SK-N-MC (cell line): ENCODE results near the gene CDYL.

Source experiments
- DNase-seq: peaks from one replicate; pipeline ENCODE4 v3.0.0-alpha.2; 2011; ENCODE audit warnings: low read depth, low spot score
- H3K27ac ChIP-seq: fragments of 200-600 bp; sonication (generic); 2 replicates; pipeline ENCODE4 v1.5.1; 2016; ENCODE audit warnings: mixed run types
- H3K36me3 ChIP-seq: fragments of 200-600 bp; sonication (generic); 2 replicates; pipeline ENCODE4 v1.6.1; 2017; ENCODE audit warnings: antibody characterized with exemption, low read length, mixed read lengths; ENCODE audit not compliant: insufficient read depth
- H3K4me3 ChIP-seq: fragments of 200-600 bp; sonication (generic); 2 replicates; pipeline ENCODE4 v1.5.1; 2016
- H3K9ac ChIP-seq: fragments of 200-600 bp; sonication (generic); 2 replicates; pipeline ENCODE4 v1.8.0; 2017; ENCODE audit warnings: mixed run types, mixed read lengths; ENCODE audit not compliant: insufficient read length
- H3K9me3 ChIP-seq: fragments of 200-600 bp; sonication (generic); 2 replicates; pipeline ENCODE4 v1.6.1; 2017; ENCODE audit warnings: low read depth, mild to moderate bottlenecking, antibody characterized with exemption, low read length, moderate library complexity, mixed read lengths
- EZH2 ChIP-seq: fragments of 200-600 bp; sonication (generic); IDR thresholded peaks from one replicate; pipeline ENCODE4 v1.6.1; 2017; ENCODE audit warnings: antibody characterized with exemption
- FOXP2 ChIP-seq: optimal IDR thresholded peaks from 2 replicates; pipeline ENCODE3; 2011; ENCODE audit warnings: mild to moderate bottlenecking, moderate library complexity; ENCODE audit not compliant: insufficient read depth; ENCODE audit errors: extremely low read length, control extremely low read depth
- POLR2AphosphoS5 ChIP-seq: IDR thresholded peaks from 2 replicates; pipeline ENCODE4 v1.6.1; 2012; ENCODE audit warnings: mild to moderate bottlenecking, low read depth, low read length, borderline replicate concordance

Gene CDYL

DNA sequence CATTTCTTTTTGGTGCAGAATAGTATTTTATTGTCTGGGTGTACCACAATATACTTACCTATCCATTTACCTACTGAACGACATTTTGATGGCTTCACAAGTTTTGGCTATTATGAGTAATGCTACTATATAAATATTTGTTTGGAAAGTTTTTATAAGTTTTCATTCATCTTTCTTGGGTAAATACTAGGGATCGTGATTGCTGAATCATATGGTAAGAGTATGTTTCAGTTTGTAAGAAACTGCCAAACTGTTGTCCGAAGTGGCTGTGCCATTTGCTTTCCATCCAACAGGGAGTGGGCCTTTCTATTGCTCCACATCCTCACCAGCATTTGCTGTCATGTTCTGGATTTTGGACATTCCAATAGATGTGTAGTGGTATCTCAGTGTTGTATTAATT, 104.2 kb downstream of the CDYL start:
- Histone ChIP-seq H3K36me3 (no peaks in the 10 kb centered on the region), H3K9me3 (no peaks in the 10 kb centered on the region; the same call in 1 of the 2 replicates), H3K27ac (no peak overlapping the region), H3K9ac (no peak overlapping the region), H3K4me3 (no peak overlapping the region)
- TF ChIP-seq FOXP2 (no peak), POLR2AphosphoS5 (no peak), EZH2 (no peak)
- no peak for DNase-seq

DNA sequence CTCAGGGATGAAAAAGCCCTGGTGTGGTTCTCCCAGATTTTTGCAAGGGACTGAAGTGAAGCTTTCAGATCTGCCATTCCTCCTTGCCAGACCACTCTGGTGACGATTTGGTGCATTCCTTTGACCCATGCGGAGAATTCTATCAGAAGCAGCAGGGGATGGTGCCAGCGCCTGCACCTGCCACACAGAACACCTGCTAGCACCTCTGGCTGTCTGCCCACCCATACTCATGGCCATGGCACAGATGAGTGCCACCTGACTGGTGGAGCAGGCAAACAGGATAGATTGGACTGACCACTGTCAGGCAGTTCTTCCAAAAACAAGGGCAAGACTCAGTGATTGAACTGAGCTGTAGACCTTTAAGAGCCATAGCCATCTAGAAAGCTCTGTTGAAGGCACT, 107.1 kb downstream of the CDYL start:
- no peak for DNase-seq
- no peak overlapping the region for H3K27ac ChIP-seq
- no peaks in the 10 kb centered on the region; the same call in 1 of the 2 replicates for H3K9me3 ChIP-seq
- no peak overlapping the region for H3K4me3 ChIP-seq
- no peak for TF ChIP-seq EZH2
- no peak for TF ChIP-seq FOXP2
- TF ChIP-seq POLR2AphosphoS5, result no peak
- no peak overlapping the region for H3K9ac ChIP-seq
- no peaks in the 10 kb centered on the region for H3K36me3 ChIP-seq

DNA sequence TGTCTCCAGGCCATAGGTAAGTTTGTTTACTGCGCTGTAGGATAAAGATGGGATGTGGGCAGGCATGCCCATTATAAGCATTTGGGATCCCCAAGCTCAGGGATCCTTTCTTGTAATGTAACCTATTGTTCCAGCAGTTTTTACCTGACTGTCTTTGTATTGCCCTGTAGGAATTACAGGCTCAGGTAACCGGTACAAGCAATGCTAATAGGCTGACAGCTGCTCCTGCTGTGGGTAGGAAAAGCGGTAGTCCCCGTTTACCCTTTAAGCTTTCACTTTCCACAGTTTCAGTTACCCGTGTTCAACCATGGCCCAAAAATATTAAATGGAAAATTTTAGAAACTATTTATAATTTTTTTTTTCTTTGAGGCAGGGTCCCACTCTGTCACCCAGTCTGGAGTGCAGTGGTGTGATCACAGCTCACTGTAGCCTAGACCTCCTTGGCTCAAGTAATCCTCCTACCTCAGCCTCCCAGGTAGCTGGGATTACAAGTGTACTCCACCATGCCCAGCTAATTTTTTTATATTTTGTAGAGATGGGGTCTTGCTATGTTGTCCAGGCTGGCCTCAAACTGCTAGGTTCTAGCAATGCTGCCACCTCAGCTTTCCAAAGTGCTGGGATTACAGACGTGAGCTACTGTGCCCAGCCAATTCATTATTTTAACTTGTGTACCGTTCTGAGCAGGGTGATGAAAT, 108.6 kb downstream of the CDYL start:
- H3K9ac ChIP-seq, result no peak overlapping the region
- H3K4me3 ChIP-seq, result no peak overlapping the region
- no peaks in the 10 kb centered on the region for H3K36me3 ChIP-seq
- DNase-seq, result no peak
- H3K27ac ChIP-seq, result no peak overlapping the region
- TF ChIP-seq FOXP2 (no peak), POLR2AphosphoS5 (no peak), EZH2 (no peak)
- no peaks in the 10 kb centered on the region; the same call in 1 of the 2 replicates for H3K9me3 ChIP-seq

DNA sequence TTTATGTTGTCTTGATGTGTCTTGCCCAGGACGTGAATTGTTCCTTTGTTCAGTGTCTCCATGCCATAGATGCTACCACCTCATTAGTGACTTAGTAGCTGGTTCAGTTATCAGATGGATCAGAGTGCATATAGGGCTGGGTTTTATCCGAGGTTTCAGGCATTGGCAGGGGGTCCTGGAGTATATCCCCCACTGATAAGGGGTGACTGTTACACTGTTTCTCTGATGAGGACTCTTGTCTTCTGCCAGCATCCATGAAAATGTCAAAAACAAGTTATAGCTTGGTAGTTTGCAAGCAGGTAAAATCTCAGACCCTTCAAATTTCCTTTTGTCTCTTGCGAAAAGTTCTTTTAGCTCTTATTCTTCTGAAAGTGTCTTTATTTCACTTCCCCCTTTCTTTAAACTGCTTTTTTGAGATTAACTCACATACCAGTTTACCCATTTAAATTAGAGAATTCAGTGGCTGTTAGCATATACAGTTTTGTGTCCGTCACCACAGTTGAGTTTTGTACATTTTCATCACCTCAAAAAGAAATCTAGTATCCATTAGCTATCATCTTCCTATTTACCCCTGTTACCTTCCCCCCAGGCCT, 109.2 kb downstream of the CDYL start:
- Histone ChIP-seq H3K4me3 (no peak overlapping the region), H3K9ac (no peak overlapping the region)

DNA sequence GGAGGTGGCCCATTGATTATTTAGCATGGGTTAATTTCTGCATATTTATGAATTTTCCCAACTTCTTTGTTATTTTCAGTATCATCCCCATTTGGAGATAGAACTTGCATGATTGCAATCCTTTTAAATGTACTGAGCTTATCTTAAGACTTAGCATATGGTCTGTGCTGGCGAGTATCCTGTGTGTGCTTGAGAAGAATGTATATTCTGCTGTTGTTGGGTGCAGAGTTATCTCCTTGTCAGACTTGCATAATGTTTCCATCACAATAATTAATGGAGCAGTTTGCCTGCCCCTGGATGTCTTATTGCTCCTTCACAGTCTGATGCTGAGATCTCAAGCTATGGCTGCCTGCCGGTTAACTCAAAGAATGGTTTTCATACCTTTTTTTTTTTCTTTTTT, 112.6 kb downstream of the CDYL start:
- TF ChIP-seq FOXP2, result no peak
- no peak for TF ChIP-seq EZH2
- TF ChIP-seq POLR2AphosphoS5, result no peak
- no peak overlapping the region for H3K27ac ChIP-seq
- no peak for DNase-seq
- no peaks in the 10 kb centered on the region; the same call in 1 of the 2 replicates for H3K9me3 ChIP-seq
- H3K36me3 ChIP-seq, result no peaks in the 10 kb centered on the region; the same call in 1 of the 2 replicates
- no peak overlapping the region for H3K4me3 ChIP-seq
- H3K9ac ChIP-seq, result no peak overlapping the region

More for the DNA sequence above, 109.2 kb downstream of the CDYL start:
- no peak for TF ChIP-seq POLR2AphosphoS5
- no peak for DNase-seq
- H3K27ac ChIP-seq, result no peak overlapping the region
- H3K36me3 ChIP-seq, result no peaks in the 10 kb centered on the region
- no peaks in the 10 kb centered on the region; the same call in 1 of the 2 replicates for H3K9me3 ChIP-seq

DNA sequence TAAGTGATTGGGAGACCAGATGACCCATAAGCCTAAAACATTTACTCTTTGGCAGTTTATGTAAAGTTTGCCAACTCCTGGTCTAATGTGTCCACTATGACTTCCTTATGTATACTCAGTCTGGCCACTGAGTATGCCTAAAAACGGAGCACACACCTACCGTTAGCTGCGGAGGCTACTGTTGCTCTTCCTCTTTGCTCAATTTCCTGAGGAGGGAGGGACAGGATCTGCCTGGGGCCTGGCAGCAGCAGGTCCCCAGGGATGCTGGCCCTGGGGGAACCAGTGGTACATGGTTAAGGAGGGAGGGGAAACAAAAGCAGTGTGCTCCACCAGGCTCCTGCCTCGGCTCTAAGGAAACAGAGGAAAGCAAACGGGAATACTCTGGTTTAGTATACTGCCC, 113.5 kb downstream of the CDYL start:
- Histone ChIP-seq H3K9ac (no peak overlapping the region), H3K4me3 (no peak overlapping the region), H3K27ac (no peak overlapping the region), H3K36me3 (no peaks in the 10 kb centered on the region; the same call in 1 of the 2 replicates), H3K9me3 (no peaks in the 10 kb centered on the region; the same call in 1 of the 2 replicates)
- no peak for DNase-seq
- TF ChIP-seq EZH2, result no peak
- no peak for TF ChIP-seq FOXP2
- TF ChIP-seq POLR2AphosphoS5, result no peak

DNA sequence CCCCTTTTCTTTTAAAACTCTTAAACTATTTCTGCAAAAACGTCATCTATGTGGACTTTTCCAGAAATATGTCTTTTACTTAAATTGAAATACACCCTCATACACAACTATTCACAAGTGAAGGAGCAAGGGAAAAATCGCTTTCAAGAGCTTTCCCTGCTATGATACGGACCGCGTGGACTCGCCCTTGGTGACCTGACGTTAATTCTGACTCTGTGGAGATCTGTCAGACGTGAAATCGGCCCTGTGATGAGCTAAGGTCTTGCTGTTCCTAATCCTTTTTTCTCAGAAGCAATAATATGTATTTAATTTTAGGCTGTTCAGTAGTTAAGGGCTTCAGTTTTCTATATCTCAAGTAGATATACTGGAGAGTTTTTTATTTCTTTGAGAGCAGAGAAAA, 114.0 kb downstream of the CDYL start:
- Histone ChIP-seq H3K27ac (no peak overlapping the region), H3K4me3 (no peak overlapping the region), H3K9me3 (no peaks in the 10 kb centered on the region; the same call in 1 of the 2 replicates), H3K36me3 (no peaks in the 10 kb centered on the region; the same call in 1 of the 2 replicates), H3K9ac (no peak overlapping the region)
- DNase-seq, result no peak
- TF ChIP-seq FOXP2 (no peak), POLR2AphosphoS5 (no peak), EZH2 (no peak)

DNA sequence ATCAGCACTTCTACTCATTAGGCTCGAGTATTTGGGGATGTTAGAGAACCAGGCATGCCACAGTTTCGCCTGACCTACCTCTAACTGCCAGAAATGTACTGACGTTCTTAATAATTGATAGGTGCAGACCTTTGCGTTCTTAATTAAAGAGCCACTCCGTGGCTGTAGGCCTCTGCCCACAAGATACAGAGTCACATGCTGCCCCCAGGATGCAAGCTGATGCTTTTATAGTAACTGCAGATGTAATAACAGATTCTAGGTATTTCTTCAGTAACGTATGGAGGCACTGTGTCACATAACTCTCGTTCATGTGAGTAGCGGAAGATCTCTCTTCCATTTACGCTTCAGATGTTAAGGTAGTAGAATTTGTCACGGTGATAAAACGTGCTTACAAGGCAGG, 114.4 kb downstream of the CDYL start:
- Histone ChIP-seq H3K36me3 (no peaks in the 10 kb centered on the region; the same call in 1 of the 2 replicates), H3K4me3 (no peak overlapping the region), H3K27ac (no peak overlapping the region), H3K9ac (no peak overlapping the region), H3K9me3 (no peaks in the 10 kb centered on the region; the same call in 1 of the 2 replicates)
- no peak for DNase-seq
- no peak for TF ChIP-seq FOXP2
- no peak for TF ChIP-seq POLR2AphosphoS5
- no peak for TF ChIP-seq EZH2

DNA sequence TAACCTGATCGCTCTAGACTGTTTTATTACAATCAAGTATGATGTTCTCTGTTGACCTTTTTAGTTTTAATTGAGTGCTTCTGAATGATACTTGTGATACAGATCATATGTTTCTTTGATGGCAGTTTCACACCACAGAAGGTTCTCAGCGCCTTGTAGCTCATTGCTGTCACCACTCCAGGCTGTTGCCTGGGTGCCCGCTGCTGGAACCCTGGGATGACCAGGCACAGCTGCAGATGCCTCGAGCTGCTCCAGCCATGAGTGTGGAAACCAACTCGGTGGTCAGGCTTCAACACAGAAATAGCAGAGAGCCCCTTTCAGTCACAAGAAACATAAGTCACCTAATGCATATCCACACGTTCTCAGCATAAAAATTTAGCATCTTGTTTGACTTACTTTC, 114.9 kb downstream of the CDYL start:
- TF ChIP-seq EZH2 (no peak), FOXP2 (no peak), POLR2AphosphoS5 (no peak)
- H3K27ac ChIP-seq, result no peak overlapping the region
- no peaks in the 10 kb centered on the region; the same call in 1 of the 2 replicates for H3K9me3 ChIP-seq
- no peak for DNase-seq
- H3K4me3 ChIP-seq, result no peak overlapping the region
- H3K36me3 ChIP-seq, result no peaks in the 10 kb centered on the region; the same call in 1 of the 2 replicates
- H3K9ac ChIP-seq, result no peak overlapping the region
